AG10803 (cell line): ENCODE results near the gene ELL.
A peak's percentile ranks its signal among the peaks of the same experiment; 100 is the strongest.

Source experiments
- DNase-seq: peaks from one replicate; pipeline ENCODE4 v3.0.0; 2010; ENCODE audit warnings: low read depth
- H3K4me3 ChIP-seq: 2 replicates; pipeline ENCODE4 v1.5.1; 2011; ENCODE audit warnings: mild to moderate bottlenecking, low read length, control low read depth
- TF ChIP-seq, protein P1 (sequence below): conservative IDR thresholded peaks from 2 replicates; pipeline ENCODE4 v1.5.1; 2011; ENCODE audit warnings: mild to moderate bottlenecking, low read length, control low read depth, inconsistent platforms

The ELL gene

DNA sequence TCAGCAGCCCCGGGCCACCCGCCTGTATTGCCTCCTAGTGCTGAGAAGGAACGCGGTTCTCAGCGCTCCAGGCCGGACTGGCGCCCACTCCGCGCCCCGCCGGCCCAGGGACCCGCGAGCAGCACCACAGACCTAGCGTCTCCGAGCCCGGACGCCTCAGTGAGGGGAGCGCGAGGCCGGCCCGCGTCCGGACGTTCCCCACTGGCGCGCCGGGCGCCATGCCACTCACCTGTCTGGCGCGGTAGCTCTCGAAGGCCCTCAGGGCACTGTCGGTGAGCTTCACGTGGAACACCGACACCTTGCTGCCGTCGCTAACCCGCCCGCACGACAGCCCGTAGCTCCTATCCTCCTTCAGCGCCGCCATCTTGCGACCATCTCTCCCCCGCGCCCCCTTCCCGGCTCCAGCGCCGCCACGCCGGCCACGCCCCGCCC, at the start of gene ELL:
ELL (minus strand) TSS at position 379 of the 432 bp plus-strand sequence; CDS start at position 364, 15 bp downstream.
- TF ChIP-seq, protein P1, sequence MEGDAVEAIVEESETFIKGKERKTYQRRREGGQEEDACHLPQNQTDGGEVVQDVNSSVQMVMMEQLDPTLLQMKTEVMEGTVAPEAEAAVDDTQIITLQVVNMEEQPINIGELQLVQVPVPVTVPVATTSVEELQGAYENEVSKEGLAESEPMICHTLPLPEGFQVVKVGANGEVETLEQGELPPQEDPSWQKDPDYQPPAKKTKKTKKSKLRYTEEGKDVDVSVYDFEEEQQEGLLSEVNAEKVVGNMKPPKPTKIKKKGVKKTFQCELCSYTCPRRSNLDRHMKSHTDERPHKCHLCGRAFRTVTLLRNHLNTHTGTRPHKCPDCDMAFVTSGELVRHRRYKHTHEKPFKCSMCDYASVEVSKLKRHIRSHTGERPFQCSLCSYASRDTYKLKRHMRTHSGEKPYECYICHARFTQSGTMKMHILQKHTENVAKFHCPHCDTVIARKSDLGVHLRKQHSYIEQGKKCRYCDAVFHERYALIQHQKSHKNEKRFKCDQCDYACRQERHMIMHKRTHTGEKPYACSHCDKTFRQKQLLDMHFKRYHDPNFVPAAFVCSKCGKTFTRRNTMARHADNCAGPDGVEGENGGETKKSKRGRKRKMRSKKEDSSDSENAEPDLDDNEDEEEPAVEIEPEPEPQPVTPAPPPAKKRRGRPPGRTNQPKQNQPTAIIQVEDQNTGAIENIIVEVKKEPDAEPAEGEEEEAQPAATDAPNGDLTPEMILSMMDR: no peak

DNA sequence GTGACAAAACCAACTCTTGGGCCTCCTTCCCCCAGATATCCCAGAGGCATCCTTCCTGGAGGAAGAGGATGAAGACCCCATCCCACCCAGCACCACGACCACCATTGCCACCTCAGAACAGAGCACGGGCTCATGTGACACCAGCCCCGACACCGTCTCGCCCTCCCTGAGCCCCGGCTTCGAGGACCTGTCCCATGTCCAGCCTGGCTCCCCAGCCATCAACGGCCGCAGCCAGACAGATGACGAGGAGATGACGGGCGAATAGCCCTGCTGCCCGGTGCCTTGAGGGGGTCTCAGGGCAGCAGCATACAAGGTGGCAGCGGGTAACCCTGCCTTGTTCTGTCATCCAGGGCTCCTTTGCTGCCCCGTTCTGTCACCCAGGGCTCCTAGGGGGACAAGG, 46.5 kb upstream of the ELL start:
- no peak for DNase-seq

More for the DNA sequence above, at the start of gene ELL:
- no peak for DNase-seq
- H3K4me3 ChIP-seq: peak within 1 kb of the TSS; percentile 98

DNA sequence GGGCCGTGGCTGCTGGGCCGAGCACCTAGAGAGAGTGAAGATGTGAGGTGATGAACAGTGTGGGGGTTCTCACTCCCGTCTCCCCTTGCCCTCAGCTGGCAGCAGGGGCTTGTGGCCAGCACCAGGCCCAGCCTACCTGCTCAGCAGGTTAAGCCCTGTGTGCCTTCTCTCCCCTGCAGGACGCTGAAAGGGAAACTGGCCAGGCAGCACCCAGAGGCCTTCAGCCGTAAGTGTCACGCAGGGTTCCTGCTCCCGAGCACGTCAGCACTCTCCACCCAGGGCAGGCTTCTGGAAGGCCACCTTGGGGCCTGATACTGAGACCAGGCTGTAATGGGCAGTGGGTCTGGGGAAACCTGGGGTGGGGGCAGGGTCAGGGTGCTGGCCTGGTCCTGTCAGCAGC, 45.1 kb upstream of the ELL start:
- no peak for DNase-seq
- H3K4me3 ChIP-seq: no peak overlapping the region
- TF ChIP-seq, protein P1: no peak

More for the DNA sequence above, 46.5 kb upstream of the ELL start:
- TF ChIP-seq, protein P1: no peak
- no peak overlapping the region for H3K4me3 ChIP-seq

DNA sequence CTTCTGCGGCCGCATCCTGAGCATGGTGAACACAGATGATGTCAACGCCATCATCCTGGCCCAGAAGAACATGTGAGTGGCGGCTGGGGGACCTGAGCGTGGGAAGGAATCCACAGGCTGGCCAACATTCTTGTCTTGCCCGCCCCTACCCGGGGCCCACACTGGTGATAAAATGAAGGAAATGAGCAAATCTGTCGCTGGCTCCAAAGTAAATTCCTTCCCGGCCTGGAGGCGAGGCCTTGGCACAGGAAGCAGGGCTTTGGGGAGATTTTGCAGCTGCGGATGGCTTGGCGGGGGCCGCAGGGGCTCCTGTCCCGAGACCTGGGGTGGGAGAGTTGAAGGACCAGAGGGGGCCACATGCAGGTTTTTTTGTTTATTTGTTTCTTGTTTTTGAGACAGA, 40.2 kb upstream of the ELL start:
- TF ChIP-seq, protein P1: no peak
- DNase-seq: peak; percentile 26
- no peak overlapping the region for H3K4me3 ChIP-seq

- no peak for DNase-seq
- H3K4me3 ChIP-seq: no peak overlapping the region
- TF ChIP-seq, protein P1: no peak
Observed at GRCh38 chr19:18559685-18560084, 37.8 kb upstream of the ELL start.

DNA sequence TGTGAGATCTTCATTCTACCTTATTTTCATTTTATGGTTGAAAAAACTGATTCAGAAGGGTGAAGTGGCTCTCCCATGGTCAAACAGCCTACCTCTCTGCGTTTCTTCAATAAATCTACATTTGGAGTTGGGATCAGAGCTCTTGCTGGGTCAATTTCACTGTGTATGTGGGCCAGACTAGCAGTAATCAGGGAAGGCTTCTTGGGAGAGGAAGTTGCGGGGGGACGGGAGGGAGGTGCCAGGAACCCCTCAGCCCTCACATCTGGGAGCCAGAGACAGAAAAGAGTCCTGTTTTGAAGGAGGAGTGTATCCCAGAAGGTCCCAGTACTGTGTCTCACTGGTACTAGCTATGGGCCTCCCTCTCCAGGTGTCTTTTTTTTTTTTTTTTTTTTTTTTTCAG, 36.7 kb upstream of the ELL start:
- DNase-seq: no peak
- TF ChIP-seq, protein P1: no peak
- H3K4me3 ChIP-seq: peak overlapping the region; percentile 99

DNA sequence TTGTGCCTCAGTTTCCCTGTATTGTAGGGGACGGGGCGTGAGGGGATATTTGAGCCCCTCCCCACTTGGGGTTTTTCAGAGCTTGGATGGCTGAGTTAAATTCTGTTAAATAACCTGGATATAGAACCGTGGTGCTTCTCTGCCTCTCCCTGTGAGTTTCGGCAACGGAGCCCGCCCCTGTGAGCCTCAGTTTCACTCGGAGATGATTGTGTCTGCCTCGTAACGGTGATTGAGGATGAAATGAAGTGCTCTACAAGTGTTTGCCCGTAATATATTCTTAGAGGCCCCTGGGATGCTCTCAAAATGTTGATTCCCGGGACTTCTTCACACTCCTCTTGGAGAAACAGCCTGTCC, 36.3 kb upstream of the ELL start:
- H3K4me3 ChIP-seq: peak overlapping the region; percentile 99
- DNase-seq: no peak
- TF ChIP-seq, protein P1: no peak
